PFSK-1 (cell line): ENCODE measurements around the gene RASGRP4.

Experiments used
- FOXP2 ChIP-seq: optimal IDR thresholded peaks from 2 replicates; pipeline ENCODE3; 2011; ENCODE audit warnings: borderline replicate concordance, control low read depth, inconsistent platforms; ENCODE audit not compliant: insufficient read depth; ENCODE audit errors: extremely low read length, extremely low read depth
- POLR2AphosphoS5 ChIP-seq: IDR thresholded peaks from 2 replicates; pipeline ENCODE4 v1.6.1; 2012; ENCODE audit warnings: low read depth, mild to moderate bottlenecking, control low read depth, low read length, moderate library complexity
- SIN3A ChIP-seq: IDR thresholded peaks from 2 replicates; pipeline ENCODE4 v1.6.1; 2012; ENCODE audit warnings: mild to moderate bottlenecking, low read length, moderate library complexity, borderline replicate concordance; ENCODE audit not compliant: insufficient read depth
- TAF1 ChIP-seq: IDR thresholded peaks from 2 replicates; pipeline ENCODE4 v1.6.1; 2012; ENCODE audit warnings: low read length, control low read depth, borderline replicate concordance; ENCODE audit not compliant: insufficient read depth
- TF ChIP-seq, protein P1 (sequence below), 2 experiments: IDR thresholded peaks; 2 replicates each; pipeline versions ENCODE4 v1.6.1 to v1.8.0; 2011 to 2012; ENCODE audit warnings: low read depth in 2 of 2, low read length in 2 of 2, control low read depth in 1 of 2, inconsistent platforms in 1 of 2, mild to moderate bottlenecking in 1 of 2, moderate library complexity in 1 of 2; ENCODE audit not compliant: insufficient read depth in 1 of 2

The RASGRP4 gene

DNA sequence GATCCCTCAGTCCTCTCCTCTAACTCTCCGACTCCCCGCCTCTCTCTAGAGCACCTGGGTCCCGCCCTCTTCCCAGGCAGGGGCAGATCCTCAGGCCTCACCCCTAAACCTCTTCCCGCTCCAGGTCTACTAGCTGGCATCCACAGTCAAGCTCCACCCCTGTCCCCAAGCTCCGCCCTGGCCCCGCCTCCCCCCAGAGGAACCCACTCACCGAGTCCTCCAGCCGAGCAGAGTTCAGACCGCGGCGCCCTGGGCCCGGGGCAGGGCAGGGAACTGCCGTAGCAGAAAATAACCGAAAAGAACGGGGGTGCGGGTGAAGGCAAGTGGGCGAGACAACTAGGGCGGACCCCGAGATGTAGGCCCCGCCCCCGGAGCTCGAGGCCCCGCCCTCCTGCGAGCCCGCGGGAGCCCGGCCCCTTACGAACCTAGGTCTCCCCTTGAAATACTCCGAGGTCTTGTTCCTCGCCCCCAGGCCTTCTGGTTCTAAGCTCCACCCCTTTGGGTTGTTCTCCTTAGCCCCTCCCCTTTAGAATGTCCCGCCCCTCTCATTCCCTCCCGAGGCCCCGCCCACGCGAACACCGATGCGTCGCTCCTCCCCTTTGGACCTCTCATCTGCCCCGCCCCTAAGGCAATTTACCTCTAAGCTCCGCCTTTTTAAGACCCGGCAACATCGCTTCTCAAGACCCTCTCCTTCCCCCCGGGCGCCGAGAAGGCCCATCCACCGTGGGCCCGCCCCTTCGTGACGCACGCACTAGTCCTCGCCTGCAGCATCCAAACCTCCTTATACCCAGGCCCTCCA is 38.3 kb downstream of the RASGRP4 start, which contains the start of gene GGN:
TSS of gene GGN (minus strand) at position 485 of the 799 bp plus-strand sequence. CDS start 773 bp downstream, outside the sequence.
- TF ChIP-seq SIN3A = peak; percentile 10; the same call in 1 of the 2 replicates
- peak; percentile 26 for TF ChIP-seq FOXP2
- TF ChIP-seq, protein P1, sequence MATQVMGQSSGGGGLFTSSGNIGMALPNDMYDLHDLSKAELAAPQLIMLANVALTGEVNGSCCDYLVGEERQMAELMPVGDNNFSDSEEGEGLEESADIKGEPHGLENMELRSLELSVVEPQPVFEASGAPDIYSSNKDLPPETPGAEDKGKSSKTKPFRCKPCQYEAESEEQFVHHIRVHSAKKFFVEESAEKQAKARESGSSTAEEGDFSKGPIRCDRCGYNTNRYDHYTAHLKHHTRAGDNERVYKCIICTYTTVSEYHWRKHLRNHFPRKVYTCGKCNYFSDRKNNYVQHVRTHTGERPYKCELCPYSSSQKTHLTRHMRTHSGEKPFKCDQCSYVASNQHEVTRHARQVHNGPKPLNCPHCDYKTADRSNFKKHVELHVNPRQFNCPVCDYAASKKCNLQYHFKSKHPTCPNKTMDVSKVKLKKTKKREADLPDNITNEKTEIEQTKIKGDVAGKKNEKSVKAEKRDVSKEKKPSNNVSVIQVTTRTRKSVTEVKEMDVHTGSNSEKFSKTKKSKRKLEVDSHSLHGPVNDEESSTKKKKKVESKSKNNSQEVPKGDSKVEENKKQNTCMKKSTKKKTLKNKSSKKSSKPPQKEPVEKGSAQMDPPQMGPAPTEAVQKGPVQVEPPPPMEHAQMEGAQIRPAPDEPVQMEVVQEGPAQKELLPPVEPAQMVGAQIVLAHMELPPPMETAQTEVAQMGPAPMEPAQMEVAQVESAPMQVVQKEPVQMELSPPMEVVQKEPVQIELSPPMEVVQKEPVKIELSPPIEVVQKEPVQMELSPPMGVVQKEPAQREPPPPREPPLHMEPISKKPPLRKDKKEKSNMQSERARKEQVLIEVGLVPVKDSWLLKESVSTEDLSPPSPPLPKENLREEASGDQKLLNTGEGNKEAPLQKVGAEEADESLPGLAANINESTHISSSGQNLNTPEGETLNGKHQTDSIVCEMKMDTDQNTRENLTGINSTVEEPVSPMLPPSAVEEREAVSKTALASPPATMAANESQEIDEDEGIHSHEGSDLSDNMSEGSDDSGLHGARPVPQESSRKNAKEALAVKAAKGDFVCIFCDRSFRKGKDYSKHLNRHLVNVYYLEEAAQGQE (IDR thresholded peaks at IDR 0.05; ENCODE audit: insufficient read depth in 1 of 2, low read depth in 2 of 2, low read length in 2 of 2) = no peak
- peak; percentile 97 for TF ChIP-seq POLR2AphosphoS5
- no peak for TF ChIP-seq TAF1

DNA sequence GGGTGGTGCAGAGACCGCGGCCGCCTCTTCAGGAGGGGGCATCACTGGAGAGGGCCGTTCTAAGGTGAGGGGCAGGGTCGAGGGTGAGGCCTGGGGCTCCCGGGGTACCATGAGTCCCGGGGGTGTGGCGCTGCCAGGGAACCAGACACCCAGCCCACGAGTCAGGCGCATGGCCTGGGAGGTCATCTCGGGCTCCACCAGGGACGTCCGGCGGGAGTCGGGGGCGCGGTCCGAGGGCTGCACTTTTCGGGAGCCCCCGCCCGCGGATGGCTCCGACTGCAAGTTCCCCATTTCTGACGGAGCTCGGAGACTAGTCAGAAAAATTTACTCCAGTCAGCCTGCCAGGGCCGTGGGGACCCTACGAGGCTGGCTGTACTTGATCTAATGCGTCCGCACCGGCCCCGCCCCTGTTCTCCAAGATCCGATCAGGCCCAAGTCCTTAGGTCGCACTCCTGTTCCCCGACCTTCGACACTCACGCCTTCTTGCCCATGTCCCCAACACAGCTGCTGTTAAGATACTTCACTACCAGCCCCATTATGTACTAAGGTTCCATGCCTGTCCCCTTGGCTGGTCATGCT is 39.0 kb downstream of the RASGRP4 start:
- TF ChIP-seq TAF1 (no peak), SIN3A (peak; percentile 17; the same call in 1 of the 2 replicates), POLR2AphosphoS5 (no peak), FOXP2 (no peak)
- TF ChIP-seq, protein P1 (IDR thresholded peaks at IDR 0.05; ENCODE audit: insufficient read depth in 1 of 2, low read depth in 2 of 2, low read length in 2 of 2) = no peak

DNA sequence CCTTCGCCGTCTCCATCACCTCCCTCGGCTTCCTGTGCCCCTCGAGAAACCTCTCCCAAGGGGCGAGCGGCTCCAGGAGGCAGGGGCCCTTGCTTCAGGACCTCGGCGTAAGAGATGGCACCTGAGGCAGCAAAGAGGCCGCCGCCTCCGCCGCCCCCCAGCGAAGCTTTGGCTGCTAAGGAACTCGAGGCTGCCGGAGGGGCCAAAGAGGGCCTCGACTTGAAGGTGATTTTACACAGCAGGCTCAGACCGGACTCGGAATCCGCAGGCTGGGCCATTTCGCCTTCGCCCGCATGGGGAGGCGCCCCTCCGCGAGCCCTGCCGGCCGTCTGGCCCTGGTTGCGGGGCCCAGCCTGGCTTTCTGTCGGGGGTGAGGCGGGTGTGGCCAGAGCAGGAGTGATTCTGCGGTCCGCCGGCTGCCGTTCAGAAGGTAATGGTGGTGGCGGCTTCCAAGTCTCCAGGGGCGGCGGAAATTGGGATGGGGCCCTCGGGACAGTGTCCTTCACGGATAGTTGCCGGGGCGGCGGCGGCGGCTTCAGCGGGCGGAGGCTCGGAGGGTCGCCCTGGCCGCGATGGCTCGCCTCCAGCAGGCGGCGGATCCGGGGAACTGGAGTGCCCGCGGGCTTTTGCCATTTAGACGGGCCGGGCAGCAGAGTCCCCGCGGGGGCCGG is 39.6 kb downstream of the RASGRP4 start:
- TF ChIP-seq POLR2AphosphoS5 (no peak), SIN3A (no peak), TAF1 (no peak), FOXP2 (no peak)
- TF ChIP-seq, protein P1 (IDR thresholded peaks at IDR 0.05; ENCODE audit: insufficient read depth in 1 of 2, low read depth in 2 of 2, low read length in 2 of 2) = no peak

DNA sequence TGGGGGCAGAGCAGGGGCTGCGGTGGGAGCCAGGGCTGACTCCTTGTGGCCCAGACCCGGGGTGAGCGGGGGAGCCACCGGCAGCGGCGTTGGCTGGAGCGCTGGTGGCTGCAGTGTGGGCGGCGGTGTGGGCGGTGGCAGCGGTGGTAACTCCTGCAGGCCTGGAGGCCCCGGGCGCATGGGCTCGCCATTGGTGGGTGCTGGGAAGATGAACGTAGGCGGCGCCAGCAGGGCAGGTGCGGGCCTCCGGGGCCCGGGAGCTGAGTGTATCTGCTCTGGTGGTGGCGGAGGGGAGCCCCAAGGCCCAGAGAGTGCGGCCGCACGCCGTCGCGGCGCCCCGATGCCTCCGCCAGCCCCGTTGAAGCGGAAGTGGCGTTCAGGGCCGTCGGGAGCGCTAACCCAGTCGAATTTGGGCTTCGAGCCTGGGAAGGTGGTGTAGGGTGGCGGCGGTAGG is 40.2 kb downstream of the RASGRP4 start:
- TF ChIP-seq, protein P1 (IDR thresholded peaks at IDR 0.05; ENCODE audit: insufficient read depth in 1 of 2, low read depth in 2 of 2, low read length in 2 of 2) = no peak
- TF ChIP-seq SIN3A (no peak), FOXP2 (no peak), POLR2AphosphoS5 (no peak), TAF1 (no peak)
